Stimulated activated naive CD4-positive, alpha-beta T cell (primary cell): ENCODE measurements around the gene CCDC88C.

ENCODE experiments used
- DNase-seq, 6 experiments: peaks; one replicate each; lab custom pipeline; 2025; lab: John Stamatoyannopoulos, UW

Gene CCDC88C

DNA sequence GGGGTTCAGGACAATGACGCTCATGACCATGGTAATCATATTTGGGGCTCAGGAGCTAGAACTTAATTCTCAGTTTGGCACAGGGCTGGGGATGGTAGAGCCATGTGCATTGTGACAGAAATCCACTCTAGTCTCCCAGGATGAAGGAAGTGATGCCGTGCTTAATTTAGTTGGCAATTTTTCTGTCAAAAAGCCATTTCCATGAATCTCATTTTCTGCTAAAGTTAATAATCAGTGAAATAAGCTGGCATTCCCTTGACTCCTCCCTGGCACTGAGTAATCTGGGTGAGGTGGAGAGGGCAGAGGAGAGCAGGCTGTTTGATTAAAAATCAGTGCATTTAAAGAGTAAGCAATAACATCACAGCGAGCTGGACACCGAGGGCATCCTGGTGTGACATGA, 128.2 kb downstream of the CCDC88C start:
- no peak for DNase-seq

DNA sequence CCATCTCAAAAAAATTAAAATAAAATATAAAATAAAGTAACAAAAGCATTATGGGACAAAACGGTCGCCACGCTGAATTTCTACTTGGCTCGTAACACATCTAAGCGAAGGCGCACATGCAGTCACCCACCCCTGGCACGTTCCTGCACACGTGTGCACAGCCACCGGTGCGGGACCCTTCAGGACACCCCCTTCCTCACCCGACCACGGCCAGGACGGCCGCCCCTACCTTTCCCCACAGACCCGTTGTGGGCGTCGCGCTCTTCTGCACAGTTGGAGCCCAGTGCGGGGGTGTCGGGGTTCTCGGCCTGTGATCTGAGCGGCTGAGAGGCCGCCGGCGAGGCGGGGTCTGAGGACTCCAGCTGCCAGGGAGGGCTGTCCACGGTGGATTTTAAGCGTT, 128.7 kb downstream of the CCDC88C start:
- DNase-seq = no peak

DNA sequence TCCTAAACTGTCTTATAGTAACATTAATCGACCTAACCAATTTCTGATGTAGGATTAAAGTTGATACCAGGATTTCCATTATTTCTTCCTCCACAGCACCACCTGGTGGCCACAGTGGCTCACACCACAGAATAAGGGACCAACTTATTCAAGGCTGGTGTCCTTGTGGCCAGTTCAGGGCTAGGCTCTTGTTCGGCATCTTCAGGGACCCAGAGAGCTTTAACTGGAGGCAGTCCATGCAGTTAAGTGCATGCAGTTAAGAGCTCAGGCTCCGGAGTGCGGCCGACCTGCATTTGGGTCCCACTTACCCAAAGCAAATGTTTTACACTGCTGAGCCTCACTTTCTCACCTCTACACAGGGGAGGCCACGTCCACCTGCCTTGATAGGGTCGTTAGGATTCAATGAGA, 131.1 kb downstream of the CCDC88C start:
- peak; percentile 43 to 81 (median 71) for DNase-seq

DNA sequence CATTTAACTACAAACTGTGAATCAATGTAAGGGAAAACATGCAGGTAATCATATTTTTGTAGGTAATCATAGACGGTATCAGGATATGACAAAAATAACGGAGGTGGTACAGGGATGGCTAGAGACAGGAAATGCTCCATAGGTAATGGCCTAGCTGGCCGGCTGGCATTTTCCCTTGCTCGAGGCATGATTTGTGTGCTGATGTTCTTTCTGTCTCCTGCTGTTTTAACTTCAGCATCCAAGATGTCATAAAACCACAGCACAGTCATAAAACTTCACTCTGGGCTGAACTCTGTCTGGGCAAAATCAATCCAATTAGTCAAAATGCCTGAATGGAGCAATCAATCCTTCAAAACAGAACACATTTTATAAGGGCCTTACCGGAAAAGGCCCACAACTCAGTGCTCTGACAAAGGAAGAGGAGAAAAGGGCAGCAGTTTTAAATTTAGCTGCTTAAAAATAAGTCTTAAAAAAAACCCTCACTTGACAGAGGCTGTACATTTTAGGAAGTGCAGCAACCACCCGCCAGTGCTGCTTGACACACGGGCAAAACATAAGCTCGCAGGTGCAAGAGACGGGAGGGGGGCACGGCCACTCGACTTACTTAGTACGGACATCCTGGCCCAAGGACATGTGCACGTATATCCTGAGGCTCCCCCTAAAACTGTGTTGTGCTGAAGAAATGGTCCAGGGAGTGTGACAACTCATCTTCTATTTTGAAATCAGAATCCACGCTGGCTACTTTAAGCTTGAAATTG, 132.7 kb downstream of the CCDC88C start:
- DNase-seq = no peak

DNA sequence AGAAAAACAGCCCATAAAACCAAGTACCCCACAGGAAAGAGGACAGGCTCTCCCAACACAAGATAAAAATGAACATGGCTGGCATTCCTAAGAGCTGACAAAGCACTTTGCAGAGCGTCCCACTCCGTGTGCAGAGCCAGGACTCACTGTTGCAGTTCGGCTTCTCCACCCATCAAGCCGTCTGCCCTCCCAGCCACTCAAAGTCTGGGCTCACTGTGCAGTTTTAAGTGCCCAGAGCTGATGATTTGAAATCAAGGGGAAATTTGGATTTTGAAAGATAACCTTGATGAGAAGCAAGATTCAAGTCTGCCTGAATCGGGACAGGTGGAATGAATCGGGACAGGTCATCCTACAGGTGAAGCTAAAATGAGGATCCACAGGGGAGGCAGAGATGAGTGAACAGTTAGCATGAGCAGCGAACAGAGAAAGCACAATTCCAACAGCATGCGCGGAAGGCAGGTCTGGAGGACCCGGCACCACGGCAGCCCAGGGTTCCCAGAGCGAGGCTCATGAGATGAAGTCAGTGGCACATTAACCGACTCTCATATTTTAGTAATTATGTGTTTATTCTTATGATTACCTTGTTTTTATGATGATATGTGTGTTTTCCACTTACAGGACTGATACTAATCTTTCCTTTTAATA, 133.4 kb downstream of the CCDC88C start:
- no peak for DNase-seq

DNA sequence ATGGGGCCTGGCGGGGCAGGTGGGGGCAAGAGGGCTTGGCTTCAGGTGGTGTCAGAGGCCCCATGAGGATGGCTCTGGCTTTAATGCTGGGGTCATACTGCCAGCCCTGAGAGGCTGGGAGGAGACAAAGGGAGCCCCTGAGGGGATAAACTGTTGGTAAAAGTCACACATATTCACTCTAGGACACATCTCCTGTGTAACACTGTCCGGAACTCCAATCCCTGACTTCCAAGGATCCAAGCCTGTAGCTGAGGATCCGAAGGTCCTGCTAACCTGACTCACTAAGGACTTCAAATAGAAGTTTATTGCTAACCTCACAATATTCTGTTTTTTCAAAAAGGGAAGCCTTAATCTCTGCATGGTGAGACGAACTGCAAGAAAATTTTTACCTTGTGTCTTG, 134.0 kb downstream of the CCDC88C start:
- DNase-seq = no peak

DNA sequence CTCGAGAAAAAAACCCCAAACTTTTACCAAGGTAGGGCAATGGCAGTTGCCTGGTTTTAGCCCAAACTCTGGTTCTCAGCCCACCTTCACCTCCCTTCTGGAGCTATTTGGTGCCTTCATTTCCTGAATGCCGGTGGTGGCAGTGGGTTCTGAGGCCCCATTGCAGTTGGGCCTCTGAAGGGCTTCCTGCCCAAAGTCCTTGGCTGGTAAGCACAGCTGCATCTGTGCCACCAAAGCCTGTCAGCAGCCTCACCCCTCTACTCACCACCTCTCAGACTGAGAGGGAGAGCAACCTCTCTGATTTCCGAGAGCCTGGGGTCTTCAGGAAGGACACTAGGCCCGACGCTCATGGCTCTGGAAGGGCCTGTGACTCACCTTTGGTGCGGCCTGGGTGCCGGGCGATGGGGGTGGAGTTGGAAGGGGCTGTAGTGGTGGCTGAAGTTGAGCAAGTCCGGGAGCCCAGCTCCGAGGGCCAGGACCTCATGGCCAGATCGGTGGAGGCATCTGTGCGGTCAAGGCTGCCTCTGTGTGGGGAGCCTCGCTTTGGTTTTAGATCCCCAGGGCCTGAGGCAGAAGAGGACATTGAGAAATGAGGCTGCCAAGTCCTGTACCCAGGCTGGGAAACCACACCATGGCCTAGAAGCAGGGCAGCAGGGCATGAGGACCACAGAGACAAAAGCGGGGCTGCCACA, 134.5 kb downstream of the CCDC88C start:
- DNase-seq = no peak

DNA sequence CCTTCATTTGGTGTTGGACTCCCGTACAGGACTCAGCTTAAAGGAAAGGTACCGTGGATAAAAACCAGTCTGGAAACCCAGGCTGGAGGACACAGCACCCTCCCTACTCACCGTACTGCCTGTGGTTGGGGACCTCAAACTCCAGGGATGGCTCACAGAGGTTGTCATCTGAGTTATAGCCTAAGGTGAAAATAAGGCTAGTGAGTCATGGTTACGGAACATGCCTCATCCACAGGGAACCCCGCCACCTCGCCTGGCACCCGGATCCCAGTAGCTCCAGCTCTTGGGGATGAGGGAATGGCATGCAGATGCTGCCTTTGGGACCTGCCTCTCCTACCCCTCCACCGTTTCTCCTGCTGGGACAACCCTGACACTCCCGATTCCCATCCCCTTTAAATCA, 136.3 kb downstream of the CCDC88C start:
- DNase-seq = no peak

DNA sequence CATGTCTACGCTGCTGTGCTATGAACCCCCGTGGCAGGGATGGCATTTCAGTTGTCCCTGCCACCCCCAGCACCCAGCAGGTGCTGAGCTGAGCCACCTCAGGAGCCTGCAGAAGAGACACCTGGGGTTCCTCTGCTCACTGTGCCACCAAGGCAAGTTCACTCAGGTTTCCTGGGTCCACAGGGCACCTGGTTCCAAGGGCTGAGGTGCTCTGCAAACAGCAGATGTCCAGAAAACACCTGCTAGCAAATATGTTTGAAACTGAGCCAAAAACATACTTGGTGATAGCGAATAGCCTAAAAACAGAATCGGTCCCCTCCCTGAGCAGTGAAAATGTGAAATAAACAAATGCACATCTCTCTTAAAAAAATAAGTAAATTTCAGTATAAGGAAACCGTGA, 137.5 kb downstream of the CCDC88C start:
- DNase-seq = no peak

DNA sequence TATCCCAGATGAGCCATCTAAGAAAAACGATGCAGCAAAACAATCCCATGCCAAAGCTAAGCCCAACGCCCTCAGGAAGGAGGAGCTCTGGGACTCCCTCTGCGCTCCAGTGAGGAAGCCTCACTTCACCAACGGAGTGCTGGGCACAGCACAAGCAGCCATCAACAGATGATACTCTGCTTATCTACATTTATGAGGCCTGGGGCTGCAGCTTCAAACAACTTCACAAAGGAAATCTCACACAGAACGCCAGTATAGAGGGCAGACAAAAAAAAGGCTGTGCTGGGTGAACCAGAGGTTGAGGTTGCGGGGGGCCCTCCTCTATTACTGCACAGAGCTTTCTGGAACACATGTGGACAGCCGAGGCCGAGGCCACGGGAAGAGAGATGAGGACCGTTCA, 138.3 kb downstream of the CCDC88C start:
- no peak for DNase-seq

DNA sequence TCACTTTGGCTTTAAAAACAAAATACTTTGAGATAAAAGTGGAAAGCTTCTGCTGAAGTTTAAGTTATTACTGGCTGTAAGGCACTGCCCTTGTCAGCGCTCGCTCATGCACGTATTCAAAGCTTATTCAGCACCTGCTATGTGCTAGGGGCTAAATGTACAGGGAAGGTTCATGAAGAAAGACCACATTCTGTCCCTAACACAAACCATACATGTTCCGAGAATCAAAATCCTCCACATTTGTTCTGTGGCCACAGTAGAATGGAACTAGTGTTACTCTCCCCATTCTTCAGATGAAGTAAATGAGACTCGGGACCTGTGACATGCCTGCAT, 139.3 kb downstream of the CCDC88C start:
- DNase-seq = no peak

DNA sequence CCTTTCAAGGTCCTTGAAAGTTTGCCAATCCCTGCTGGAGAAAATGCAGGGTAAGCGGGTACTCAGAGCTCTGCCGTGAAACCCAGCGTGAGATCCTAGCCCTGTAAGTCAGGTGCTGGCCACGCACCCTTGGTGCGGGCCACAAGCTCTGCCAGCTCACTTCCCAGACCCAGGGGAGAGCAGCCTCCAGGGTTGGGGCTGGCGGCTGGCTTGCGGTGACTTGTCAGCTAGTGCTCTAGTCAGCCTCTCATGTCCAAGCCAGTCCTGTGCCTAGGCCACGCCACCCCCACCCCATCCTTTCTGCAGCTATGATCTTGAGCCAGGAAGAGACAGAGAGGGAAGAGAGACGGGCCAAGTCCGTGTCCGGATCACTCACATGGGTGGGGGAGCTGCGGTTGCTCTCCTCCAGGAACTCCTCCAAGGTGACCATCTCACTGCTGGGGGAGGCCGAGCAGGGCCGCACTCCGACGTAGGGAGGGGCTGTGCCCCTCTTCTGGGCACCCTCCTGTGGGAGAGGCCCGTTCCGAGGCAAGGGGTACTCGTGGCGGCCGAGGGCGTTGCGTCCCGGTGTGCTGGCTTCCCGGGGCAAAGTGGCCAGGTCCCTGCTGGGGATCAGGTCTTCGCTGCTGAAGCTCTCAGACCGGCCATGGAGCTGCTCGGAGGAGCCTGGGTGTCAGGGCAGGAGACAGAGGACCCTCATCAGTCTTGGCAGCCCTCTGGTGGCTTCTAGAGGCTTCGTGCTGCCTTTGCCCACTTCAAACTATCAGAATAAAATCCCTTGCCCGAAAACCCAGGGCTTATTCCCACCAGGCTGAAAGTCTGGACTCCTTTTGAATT, 139.9 kb downstream of the CCDC88C start:
- DNase-seq = no peak

DNA sequence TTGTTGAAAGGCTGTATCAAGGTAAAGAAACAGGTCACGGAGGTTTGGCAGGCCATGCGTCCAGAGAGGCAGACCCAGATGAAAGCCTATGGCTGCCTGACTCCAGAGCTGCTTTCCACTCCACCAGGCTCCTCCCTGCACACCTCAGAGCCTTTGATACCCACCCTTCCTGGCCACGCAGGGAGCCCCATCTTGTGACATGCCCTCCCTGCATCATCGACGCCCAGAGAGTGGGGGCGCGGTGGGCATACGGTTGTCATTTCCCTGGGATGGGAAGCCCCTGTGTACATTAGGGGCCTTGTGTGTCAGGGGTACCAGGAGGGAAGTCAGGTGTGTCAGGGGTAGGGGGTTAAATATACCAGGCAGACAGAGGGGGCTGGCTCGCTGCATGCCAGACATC, 142.8 kb downstream of the CCDC88C start:
- DNase-seq = no peak

DNA sequence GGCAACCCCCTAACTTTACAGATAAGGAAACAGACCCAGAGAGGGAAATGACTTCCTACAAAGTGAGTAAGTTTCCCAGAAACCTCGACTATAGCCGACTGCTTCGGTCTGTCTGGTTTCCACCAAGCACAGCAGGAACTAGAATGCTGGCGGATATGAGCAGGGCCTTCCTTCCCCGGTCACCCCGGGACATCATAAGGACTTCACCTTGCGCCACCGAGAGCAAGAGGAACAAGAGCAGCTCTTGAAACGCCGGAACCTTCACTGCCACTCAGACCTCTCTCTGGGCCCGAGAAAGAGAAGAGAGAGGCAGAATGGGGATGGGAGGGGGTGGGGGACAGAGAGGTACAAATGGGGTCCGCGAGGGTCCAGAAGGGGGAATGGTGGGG, 143.7 kb downstream of the CCDC88C start:
- no peak for DNase-seq

DNA sequence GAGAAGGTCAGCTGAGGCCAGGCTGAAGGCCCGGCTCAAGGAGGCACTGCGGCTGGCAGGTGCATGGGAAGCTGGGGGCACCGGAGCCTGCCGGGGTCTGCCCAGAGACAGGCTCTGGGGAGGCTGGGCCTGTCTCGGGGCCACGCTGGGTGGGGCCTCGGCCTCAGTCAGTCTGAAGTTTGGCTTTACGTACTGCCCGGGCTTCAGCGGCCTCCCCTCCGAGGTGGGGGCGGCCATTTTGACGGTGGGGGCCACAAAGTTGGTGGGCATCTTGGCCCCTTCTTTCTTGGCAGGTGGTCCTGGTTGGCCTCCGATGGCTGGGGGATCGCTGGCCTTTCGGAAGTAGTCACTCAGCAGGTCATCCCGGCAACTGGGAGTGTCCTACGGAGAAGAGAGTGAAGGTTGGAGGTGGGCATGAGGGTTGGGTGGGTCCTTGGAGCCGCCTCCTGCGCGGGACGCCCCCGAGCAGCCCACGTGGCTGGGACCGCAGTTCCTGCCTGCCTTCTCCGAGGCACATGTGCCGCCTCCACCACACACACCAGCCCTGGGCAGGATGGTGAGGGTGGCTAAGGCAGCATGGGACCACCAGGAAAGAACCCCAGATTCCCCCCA, 144.2 kb downstream of the CCDC88C start:
- DNase-seq = no peak

DNA sequence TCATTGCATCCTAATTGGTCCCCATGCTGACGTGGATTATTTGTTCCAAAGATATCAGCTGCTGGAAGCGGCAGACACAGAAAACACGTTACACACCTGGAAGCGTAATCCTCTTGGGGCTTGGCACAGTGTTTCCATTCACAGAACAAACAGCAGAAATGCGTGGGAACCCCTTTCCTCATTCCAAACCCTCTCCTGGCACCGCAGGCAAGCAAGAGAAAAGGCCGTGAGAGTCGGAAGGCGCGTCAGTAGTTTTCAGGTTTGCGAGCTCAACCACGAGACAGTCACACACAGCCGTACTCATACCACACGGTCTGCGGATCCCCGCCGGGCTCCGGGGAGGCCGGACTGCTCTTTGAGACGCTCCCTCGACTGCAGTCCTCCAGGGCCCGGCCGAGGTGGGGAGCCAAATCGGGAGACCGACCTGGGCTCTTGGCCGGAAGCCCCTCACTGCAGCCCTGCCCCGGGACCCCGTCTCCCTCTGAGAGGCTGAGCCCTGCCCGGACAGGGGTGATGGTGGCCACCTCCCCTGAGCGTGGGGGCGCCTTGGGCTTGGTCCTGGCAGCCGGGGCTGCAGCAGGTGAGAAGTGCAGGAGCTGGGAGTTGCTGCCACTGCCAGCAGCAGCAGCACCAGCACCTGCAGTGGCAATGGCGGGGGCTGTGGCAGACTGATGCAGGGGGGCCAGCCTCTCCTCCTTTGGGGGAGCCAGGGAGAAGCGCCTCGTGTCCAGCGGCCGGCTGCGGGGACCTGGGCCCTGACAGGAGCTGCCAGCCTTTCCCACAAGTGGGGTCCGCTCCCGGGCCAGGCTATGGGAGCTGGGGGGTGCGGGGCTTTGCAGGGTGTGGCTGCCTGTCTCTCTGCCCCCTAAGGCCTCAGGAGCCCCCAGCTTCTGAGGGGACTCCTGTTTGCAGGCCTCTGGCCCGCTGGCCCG, 145.0 kb downstream of the CCDC88C start:
- no peak for DNase-seq

DNA sequence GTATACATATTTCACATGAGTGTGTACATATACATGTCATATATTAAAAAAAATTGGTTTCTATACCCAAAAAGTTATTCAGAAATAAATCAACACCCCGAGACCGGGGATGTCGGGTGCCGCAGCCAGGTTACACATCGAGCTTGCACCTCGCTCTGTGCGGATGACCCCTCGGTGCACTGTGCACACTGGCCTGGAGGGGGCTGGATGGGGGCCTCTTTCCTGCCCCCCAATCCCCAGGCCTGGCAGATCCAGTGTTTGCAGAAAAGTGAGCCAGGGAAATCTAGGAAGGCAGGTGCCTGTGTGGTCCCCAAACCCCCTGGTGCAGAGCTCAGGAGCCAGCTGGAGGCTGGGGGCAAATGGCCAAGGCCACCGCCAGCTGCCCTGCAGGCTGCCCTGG, 146.0 kb downstream of the CCDC88C start:
- DNase-seq = no peak

DNA sequence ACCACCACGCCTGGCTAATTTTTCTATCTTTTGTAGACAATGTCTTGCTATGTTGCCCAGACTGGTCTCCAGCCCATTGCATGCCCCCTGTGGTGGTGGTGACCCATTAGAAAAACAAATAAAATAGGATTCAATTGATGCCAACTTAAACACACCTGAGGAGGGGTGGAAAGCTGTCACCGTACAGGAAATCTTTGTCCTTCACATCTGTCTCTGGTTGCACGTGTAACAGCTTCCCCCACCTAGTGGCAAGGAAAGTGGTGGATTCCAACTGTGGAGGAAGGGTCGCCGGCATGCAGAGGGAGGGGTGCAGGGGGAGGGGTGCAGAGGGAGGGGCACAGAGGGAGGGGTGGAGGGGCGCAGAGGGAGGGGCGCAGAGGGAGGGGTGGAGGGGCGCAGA, 147.0 kb downstream of the CCDC88C start:
- no peak for DNase-seq

DNA sequence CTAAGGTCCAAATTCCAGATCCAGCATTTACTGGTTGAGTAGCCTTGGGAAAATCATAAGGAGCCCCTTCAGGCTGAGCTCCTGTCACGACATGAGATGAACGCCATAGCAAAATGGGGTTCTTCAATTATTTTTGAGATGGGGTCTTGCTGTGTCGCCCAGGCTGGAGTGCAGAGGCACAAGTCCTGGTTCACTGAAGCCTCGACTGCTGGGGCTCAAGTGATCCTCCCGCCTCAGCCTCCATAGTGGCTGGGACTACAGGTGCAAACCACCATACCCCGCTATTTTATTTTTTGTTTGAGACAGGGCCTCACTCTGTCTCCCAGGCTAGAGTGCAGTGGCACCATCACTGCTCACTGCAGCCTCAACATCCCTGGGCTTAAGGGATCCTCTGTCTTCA, 147.4 kb downstream of the CCDC88C start:
- DNase-seq = no peak

DNA sequence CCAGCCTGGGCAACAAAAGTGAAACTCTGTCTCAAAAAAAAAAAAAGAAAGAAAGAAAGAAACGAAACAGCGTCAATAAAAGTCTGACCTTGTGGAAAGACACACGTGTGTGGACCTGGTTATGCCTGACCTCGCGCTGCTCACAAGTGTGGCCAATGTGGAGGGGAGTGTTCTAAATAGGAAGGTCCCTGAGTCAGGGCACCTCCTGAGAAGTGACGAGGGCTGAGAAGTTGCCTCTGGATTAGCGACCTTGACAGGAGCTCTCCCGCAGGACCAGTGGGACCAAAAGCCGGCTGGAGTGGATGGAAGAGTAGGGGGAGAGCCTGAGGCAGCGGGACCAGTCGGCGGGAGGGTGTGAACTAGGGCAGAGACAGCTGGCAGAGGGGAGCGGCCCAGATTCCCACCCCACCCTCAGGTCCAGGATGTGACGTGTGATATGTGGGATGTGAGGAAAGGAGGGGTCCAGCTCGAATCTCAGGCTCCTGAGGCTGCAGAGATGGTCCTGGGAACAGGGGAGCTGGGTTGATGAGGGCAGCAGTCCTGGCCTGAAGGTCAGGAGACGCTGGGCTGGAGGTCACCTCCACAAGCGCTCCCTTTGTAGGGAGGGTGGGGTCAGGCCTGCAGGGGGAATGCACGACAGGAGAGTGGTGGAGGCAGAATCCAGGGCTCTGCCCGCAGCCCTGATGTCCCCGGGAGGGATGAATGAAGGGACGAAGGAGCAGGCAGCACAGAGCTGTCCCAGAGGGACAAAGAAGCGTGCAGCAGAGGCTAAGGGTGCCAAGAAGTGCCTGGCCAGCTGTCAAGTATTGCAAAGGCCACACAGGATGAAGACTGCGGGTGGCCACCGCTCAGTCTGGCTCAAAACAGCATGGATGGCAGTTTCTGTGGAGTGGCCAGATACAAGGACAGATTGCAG, 148.3 kb downstream of the CCDC88C start:
- no peak for DNase-seq
